ENCODE results near the gene WNT1. TPM values are rescaled to one million over a fixed set of nuclear protein-coding genes. Genes with fewer than 3 reads are reported as not detected.
A peak's percentile ranks its signal among the peaks of the same experiment; 100 is the strongest.

Gene WNT1
- total RNA-seq, 3 donors from 2014 or later = not detected

DNA sequence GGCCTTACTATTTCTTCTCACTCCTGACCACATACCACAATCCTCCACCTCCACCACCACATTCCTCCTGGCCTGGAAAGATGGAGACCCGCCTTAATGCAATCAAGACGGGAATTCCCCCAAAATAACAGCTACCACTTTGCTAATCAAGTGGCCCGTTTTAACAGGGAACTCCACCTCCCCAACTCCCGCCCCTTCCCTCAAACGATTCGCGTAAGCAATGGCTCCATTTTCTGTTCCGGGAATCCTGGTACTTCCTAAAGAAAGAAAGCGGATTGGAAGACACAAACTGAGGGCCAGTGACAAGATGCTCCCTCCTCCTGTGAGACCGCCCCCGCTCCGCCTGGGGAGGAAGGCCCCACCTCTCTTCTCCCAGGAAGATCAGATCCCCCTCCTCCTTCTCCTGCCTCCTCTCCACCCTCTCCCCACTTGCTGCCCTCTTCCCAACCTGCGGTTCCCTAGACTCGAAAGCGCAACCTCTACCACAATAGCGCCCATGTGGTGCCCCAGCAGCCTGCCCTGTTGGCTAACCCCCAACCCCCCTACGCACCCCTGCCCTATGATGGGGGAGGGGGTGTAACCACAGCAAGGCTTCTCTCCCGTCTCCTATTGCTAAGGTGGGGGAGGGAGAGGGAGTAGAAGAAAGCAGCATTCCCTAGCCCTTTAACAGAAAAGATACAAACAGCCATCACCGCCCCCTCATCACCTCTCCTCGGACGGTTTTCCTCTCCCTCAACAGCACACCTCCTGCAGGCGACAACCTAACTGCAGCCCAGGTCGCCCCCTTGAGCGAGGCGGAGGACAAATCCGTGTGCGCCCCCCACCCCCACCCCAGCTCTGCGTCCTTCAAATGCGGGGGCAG lies 21.6 kb upstream of the WNT1 start:
- peak; percentile 78 to 89 (median 83) for DNase-seq
- TF ChIP-seq, protein P1, sequence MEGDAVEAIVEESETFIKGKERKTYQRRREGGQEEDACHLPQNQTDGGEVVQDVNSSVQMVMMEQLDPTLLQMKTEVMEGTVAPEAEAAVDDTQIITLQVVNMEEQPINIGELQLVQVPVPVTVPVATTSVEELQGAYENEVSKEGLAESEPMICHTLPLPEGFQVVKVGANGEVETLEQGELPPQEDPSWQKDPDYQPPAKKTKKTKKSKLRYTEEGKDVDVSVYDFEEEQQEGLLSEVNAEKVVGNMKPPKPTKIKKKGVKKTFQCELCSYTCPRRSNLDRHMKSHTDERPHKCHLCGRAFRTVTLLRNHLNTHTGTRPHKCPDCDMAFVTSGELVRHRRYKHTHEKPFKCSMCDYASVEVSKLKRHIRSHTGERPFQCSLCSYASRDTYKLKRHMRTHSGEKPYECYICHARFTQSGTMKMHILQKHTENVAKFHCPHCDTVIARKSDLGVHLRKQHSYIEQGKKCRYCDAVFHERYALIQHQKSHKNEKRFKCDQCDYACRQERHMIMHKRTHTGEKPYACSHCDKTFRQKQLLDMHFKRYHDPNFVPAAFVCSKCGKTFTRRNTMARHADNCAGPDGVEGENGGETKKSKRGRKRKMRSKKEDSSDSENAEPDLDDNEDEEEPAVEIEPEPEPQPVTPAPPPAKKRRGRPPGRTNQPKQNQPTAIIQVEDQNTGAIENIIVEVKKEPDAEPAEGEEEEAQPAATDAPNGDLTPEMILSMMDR (IDR thresholded peaks at IDR 0.05) = no peak
- peaks cover 18% of the 10 kb centered on the region for H3K4me1 ChIP-seq (ENCODE audit: low read depth)
- H3K9me3 ChIP-seq = no peaks in the 10 kb centered on the region
- H3K36me3 ChIP-seq (ENCODE audit: low read depth) = no peaks in the 10 kb centered on the region
- intact Hi-C loops (cut with DNase I, micrococcal nuclease) = no loop called here
- peak; percentile 85 for ATAC-seq
- H3K4me3 ChIP-seq = peak overlapping the region; percentile 84

DNA sequence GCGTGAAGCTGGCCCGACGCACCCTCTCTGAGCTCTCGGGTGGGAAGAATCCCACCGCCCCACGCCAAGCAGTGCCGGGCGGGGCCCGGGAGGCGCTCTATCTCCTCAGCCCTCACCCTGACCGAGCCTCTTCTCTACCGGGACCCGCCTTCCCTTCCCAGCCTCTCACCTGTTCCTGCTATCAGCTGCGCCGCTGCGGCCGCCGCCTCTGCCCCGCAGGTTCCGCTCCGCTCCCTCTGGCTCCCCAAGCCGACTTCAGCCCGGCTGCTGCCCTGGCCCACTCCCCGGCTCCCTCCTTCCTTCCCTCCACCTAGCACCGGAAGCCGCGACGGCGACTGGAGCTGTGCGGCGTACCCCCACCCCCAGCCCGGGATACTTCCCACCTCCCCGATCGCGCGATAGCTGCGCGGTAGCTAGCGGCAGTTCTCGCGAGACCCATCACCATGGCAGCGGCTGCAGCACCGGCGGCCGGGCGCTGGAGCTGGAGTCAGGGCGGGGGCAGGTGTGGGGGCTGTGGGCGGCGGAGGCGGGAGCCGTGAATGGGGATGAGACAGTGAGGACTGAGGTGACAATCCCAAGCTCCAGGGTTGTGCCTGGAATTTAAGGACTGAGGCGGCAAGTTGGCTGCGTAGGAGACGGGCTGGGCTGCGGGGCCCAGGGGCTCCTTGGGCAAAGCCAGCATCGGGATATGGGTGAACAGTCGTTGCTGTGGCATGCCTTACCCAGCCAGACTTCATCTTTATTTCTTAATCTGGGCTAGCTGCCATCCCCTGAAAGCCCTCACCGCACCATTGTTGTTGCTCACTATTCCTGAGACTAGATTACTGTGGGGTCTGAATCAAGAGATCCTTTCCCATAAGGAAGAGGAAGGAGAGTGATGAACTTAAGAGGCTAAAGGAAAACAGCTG lies 20.7 kb upstream of the WNT1 start, which contains the start of gene ARF3:
Gene ARF3 (minus strand): TSS at position 347 of the 908 bp plus-strand sequence. CDS start 16,392 bp downstream, outside the sequence.
- intact Hi-C loops (cut with DNase I, micrococcal nuclease) = no loop called here
- ATAC-seq (peak; percentile 90), DNase-seq (peak; percentile 96 to 98 (median 97))
- Histone ChIP-seq H3K4me1 (ENCODE audit: low read depth) (peaks cover 18% of the 10 kb centered on the region), H3K4me3 (peak within 1 kb of the TSS; percentile 84), H3K9me3 (no peaks in the 10 kb centered on the region), H3K36me3 (ENCODE audit: low read depth) (no peaks in the 10 kb centered on the region)
- TF ChIP-seq, protein P1 (IDR thresholded peaks at IDR 0.05) = no peak

DNA sequence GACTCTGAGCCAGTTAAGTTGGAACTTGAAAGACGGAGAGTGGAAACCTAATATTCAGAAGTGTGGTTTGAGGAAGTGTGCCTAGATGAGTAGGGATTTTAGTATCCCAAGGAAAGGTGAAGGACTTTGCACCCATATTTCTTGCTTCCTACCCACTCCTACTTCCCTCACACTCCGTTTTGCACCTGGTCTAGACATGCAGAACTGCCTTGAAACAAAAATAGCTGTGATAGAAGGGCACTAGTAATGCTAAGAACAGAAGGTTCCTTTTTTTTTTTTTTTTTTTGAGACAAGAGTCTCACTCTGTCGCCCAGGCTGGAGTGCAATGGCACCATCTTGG lies 20.1 kb upstream of the WNT1 start:
- no peaks in the 10 kb centered on the region for H3K9me3 ChIP-seq
- TF ChIP-seq, protein P1 (IDR thresholded peaks at IDR 0.05) = no peak
- DNase-seq = no peak
- intact Hi-C loops (cut with DNase I, micrococcal nuclease) = no loop called here
- H3K36me3 ChIP-seq (ENCODE audit: low read depth) = no peaks in the 10 kb centered on the region
- peaks cover 18% of the 10 kb centered on the region for H3K4me1 ChIP-seq (ENCODE audit: low read depth)
- ATAC-seq = peak; percentile 46
- peak overlapping the region; percentile 84 for H3K4me3 ChIP-seq

GRCh38 chr12:48960834-48961233 lies 17.3 kb upstream of the WNT1 start:
- Histone ChIP-seq H3K4me1 (ENCODE audit: low read depth) (peaks cover 9% of the 10 kb centered on the region), H3K9me3 (no peaks in the 10 kb centered on the region), H3K4me3 (no peak overlapping the region), H3K36me3 (ENCODE audit: low read depth) (no peaks in the 10 kb centered on the region)
- intact Hi-C loops (cut with DNase I, micrococcal nuclease) = no loop called here
- TF ChIP-seq, protein P1 (IDR thresholded peaks at IDR 0.05) = no peak
- ATAC-seq (no peak), DNase-seq (no peak)

- Histone ChIP-seq H3K9me3 (no peaks in the 10 kb centered on the region), H3K36me3 (ENCODE audit: low read depth) (no peaks in the 10 kb centered on the region), H3K4me1 (ENCODE audit: low read depth) (peaks cover 8% of the 10 kb centered on the region), H3K4me3 (no peak overlapping the region)
- TF ChIP-seq, protein P1 (IDR thresholded peaks at IDR 0.05) = no peak
- ATAC-seq = no peak
- DNase-seq = no peak
- intact Hi-C loops (cut with DNase I, micrococcal nuclease) = no loop called here
Observed at GRCh38 chr12:48961331-48961730, 16.8 kb upstream of the WNT1 start.

Data from mucosa of descending colon (tissue), 3 donors.